SK-N-SH treated with all-trans-retinoic acid at 6 μM for 48 hours (cell line): ENCODE results near the gene APLF.

Experiments used
- ARNTL ChIP-seq: fragments of 450-650 bp; formaldehyde crosslinking; IDR thresholded peaks from 2 replicates; pipeline ENCODE4 v1.5.0; 2020; ENCODE audit warnings: low read depth, mild to moderate bottlenecking, moderate library complexity, borderline replicate concordance
- BACH2 ChIP-seq: fragments of 250-450 bp; sonication (Bioruptor Pico); IDR thresholded peaks from 2 replicates; pipeline ENCODE4 v1.9.0; 2021; ENCODE audit warnings: mild to moderate bottlenecking, borderline replicate concordance
- CSRNP3 ChIP-seq: fragments of 250-450 bp; sonication (Bioruptor Pico); IDR thresholded peaks from 2 replicates; pipeline ENCODE4 v1.5.1; 2021; ENCODE audit warnings: mild to moderate bottlenecking, moderate library complexity
- OSR1 ChIP-seq: fragments of 250-450 bp; sonication (Bioruptor Pico); IDR thresholded peaks from 2 replicates; pipeline ENCODE4 v1.8.0; 2022; ENCODE audit warnings: moderate library complexity, mild to moderate bottlenecking, inconsistent platforms
- PATZ1 ChIP-seq: fragments of 250-450 bp; sonication (Bioruptor Pico); IDR thresholded peaks from 2 replicates; pipeline ENCODE4 v1.8.0; 2020; ENCODE audit warnings: mild to moderate bottlenecking, moderate library complexity, borderline replicate concordance
- POU6F1 ChIP-seq: fragments of 250-450 bp; sonication (Bioruptor Pico); IDR thresholded peaks from 2 replicates; pipeline ENCODE4 v1.8.0; 2021; ENCODE audit warnings: low read depth, mild to moderate bottlenecking, moderate library complexity, borderline replicate concordance
- RARB ChIP-seq: fragments of 250-450 bp; sonication (Bioruptor Pico); IDR thresholded peaks from 2 replicates; pipeline ENCODE4 v1.8.0; 2021; ENCODE audit warnings: mild to moderate bottlenecking, moderate library complexity
- ZC3H10 ChIP-seq: fragments of 250-450 bp; sonication (Bioruptor Pico); IDR thresholded peaks from 2 replicates; pipeline ENCODE4 v1.5.1; 2021; ENCODE audit warnings: mild to moderate bottlenecking, moderate library complexity
- ZFP3 ChIP-seq: fragments of 250-450 bp; sonication (Bioruptor Pico); IDR thresholded peaks from 2 replicates; pipeline ENCODE4 v1.5.0; 2020; ENCODE audit warnings: mild to moderate bottlenecking, moderate library complexity
- ZNF565 ChIP-seq: fragments of 450-650 bp; formaldehyde crosslinking; conservative IDR thresholded peaks from 2 replicates; pipeline ENCODE4 v1.5.0; 2020; ENCODE audit warnings: low read depth, mild to moderate bottlenecking, moderate library complexity
- ZNF70 ChIP-seq: fragments of 450-650 bp; formaldehyde crosslinking; IDR thresholded peaks from 2 replicates; pipeline ENCODE4 v1.5.0; 2020; ENCODE audit warnings: mild to moderate bottlenecking, moderate library complexity
- ZNF8 ChIP-seq: fragments of 450-650 bp; formaldehyde crosslinking; IDR thresholded peaks from 2 replicates; pipeline ENCODE4 v1.5.0; 2020; ENCODE audit warnings: mild to moderate bottlenecking, moderate library complexity
- TF ChIP-seq, protein P1 (sequence below): fragments of 250-450 bp; sonication (Bioruptor Pico); IDR thresholded peaks from 2 replicates; pipeline ENCODE4 v1.5.1; 2020; ENCODE audit warnings: low read depth, mild to moderate bottlenecking, moderate library complexity

- TF ChIP-seq RARB (CRISPR knock-in tag) (no peak), PATZ1 (no peak), OSR1 (no peak), ZC3H10 (CRISPR knock-in tag) (no peak), CSRNP3 (no peak), ZNF8 (CRISPR knock-in tag) (no peak), ZNF565 (CRISPR knock-in tag) (no peak), POU6F1 (CRISPR knock-in tag) (no peak), ZNF70 (no peak), BACH2 (CRISPR knock-in tag) (no peak), ZFP3 (CRISPR knock-in tag) (no peak), ARNTL (CRISPR knock-in tag) (no peak)
- TF ChIP-seq, protein P1, sequence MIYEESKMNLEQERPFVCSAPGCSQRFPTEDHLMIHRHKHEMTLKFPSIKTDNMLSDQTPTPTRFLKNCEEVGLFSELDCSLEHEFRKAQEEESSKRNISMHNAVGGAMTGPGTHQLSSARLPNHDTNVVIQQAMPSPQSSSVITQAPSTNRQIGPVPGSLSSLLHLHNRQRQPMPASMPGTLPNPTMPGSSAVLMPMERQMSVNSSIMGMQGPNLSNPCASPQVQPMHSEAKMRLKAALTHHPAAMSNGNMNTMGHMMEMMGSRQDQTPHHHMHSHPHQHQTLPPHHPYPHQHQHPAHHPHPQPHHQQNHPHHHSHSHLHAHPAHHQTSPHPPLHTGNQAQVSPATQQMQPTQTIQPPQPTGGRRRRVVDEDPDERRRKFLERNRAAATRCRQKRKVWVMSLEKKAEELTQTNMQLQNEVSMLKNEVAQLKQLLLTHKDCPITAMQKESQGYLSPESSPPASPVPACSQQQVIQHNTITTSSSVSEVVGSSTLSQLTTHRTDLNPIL (CRISPR knock-in tag), result no peak
Observed at GRCh38 chr2:68482296-68482820, 15.0 kb downstream of the APLF start.
